Astrocyte of the spinal cord (primary cell): ENCODE data around the gene SHB.

Source experiments
- DNase-seq: peaks from one replicate; pipeline ENCODE4 v3.0.0; 2011; ENCODE audit warnings: low read depth, low spot score
- H3K4me3 ChIP-seq: 2 replicates; pipeline ENCODE4 v1.5.1; 2011; ENCODE audit warnings: low read depth, mild to moderate bottlenecking, low read length, moderate library complexity
- CTCF ChIP-seq: IDR thresholded peaks from 2 replicates; pipeline ENCODE4 v1.5.1; 2012; ENCODE audit warnings: low read depth, mild to moderate bottlenecking, low read length, inconsistent platforms
- in situ Hi-C: cut with HindIII; loops from 2 replicates; pipeline ENCODE4 v1.10.0; 2017; ENCODE audit warnings: low sequenced_read_pairs

SHB gene

GRCh38 chr9:38031594-38031993 is 37.4 kb downstream of the SHB start:
- in situ Hi-C loops, result no loop called here
- no peak for TF ChIP-seq CTCF
- DNase-seq, result no peak
- no peak overlapping the region for H3K4me3 ChIP-seq

- in situ Hi-C loops, result no loop called here
- no peak overlapping the region for H3K4me3 ChIP-seq
- no peak for DNase-seq
- TF ChIP-seq CTCF, result no peak
These were observed 38.4 kb downstream of the SHB start for GRCh38 chr9:38030658-38031057.

GRCh38 chr9:38029915-38030638 is 39.0 kb downstream of the SHB start:
- no peak for TF ChIP-seq CTCF
- in situ Hi-C loops, result no loop called here
- no peak overlapping the region for H3K4me3 ChIP-seq
- DNase-seq, result no peak

GRCh38 chr9:38027714-38028113 is 41.3 kb downstream of the SHB start:
- TF ChIP-seq CTCF, result no peak
- DNase-seq, result no peak
- in situ Hi-C loops, result no loop called here
- H3K4me3 ChIP-seq, result no peak overlapping the region

GRCh38 chr9:38026840-38027527 is 42.0 kb downstream of the SHB start:
- no peak for TF ChIP-seq CTCF
- DNase-seq, result no peak
- in situ Hi-C loops, result no loop called here
- H3K4me3 ChIP-seq, result no peak overlapping the region

GRCh38 chr9:38026021-38026809 is 42.8 kb downstream of the SHB start:
- no peak for TF ChIP-seq CTCF
- in situ Hi-C loops, result no loop called here
- peak; percentile 96 for DNase-seq
- H3K4me3 ChIP-seq, result no peak overlapping the region
